PC-9 (cell line): ENCODE measurements around the gene GBX1.

Experiments used
- CTCF ChIP-seq: fragments of 200-600 bp; sonication (generic); conservative IDR thresholded peaks from 2 replicates; pipeline ENCODE4 v1.6.1; 2017; ENCODE audit warnings: mixed run types, antibody characterized with exemption, mild to moderate bottlenecking, moderate library complexity
- EZH2 ChIP-seq: fragments of 200-600 bp; sonication (generic); IDR thresholded peaks from 2 replicates; pipeline ENCODE4 v1.8.0; 2017; ENCODE audit warnings: antibody characterized with exemption, low read depth

GRCh38 chr7:151101621-151102396, 65.7 kb downstream of the GBX1 start:
- no peak for TF ChIP-seq CTCF
- no peak for TF ChIP-seq EZH2
